ENCODE measurements around the gene CDHR2.
"Not testable (repeated sequence)": the region's sequence is repeated elsewhere in the genome, so short reads cannot be mapped to it uniquely, and the experiment has no call there.

Gene CDHR2

GRCh38 chr5:176541338-176542134, 7.6 kb upstream of the CDHR2 start:
- no peak for DNase-seq (ENCODE audit: low read depth)

GRCh38 chr5:176542135-176542595, 7.0 kb upstream of the CDHR2 start:
- DNase-seq (ENCODE audit: low read depth), result no peak

GRCh38 chr5:176542596-176543427, 6.3 kb upstream of the CDHR2 start:
- no peak for DNase-seq (ENCODE audit: low read depth)

GRCh38 chr5:176543428-176544182, 5.5 kb upstream of the CDHR2 start:
- DNase-seq (ENCODE audit: low read depth), result no peak

GRCh38 chr5:176545388-176545736, 3.8 kb upstream of the CDHR2 start:
- DNase-seq (ENCODE audit: low read depth), result no peak

- DNase-seq (ENCODE audit: low read depth), result no peak
These were observed 3.2 kb upstream of the CDHR2 start for GRCh38 chr5:176545737-176546509.

- no peak for DNase-seq (ENCODE audit: low read depth)
These were observed 1.3 kb upstream of the CDHR2 start for GRCh38 chr5:176547802-176548201.

- no peak for DNase-seq (ENCODE audit: low read depth)
These were observed 729 bp downstream of the CDHR2 start for GRCh38 chr5:176549871-176550270.

- DNase-seq (ENCODE audit: low read depth), result no peak
These were observed 1.2 kb downstream of the CDHR2 start for GRCh38 chr5:176550275-176550831.

- DNase-seq (ENCODE audit: low read depth), result not testable (repeated sequence)
These were observed 1.8 kb downstream of the CDHR2 start for GRCh38 chr5:176550937-176551336.

GRCh38 chr5:176552332-176552869, 3.3 kb downstream of the CDHR2 start:
- no peak for DNase-seq (ENCODE audit: low read depth)

- no peak for DNase-seq (ENCODE audit: low read depth)
These were observed 4.3 kb downstream of the CDHR2 start for GRCh38 chr5:176553260-176554085.

GRCh38 chr5:176557846-176558245, 8.7 kb downstream of the CDHR2 start:
- DNase-seq (ENCODE audit: low read depth), result no peak

- no peak for DNase-seq (ENCODE audit: low read depth)
These were observed 10.5 kb downstream of the CDHR2 start for GRCh38 chr5:176559683-176560082.

GRCh38 chr5:176560364-176560763, 11.2 kb downstream of the CDHR2 start:
- DNase-seq (ENCODE audit: low read depth), result no peak

- DNase-seq (ENCODE audit: low read depth), result no peak
These were observed 12.1 kb downstream of the CDHR2 start for GRCh38 chr5:176561259-176561658.

- DNase-seq (ENCODE audit: low read depth), result no peak
These were observed 13.0 kb downstream of the CDHR2 start for GRCh38 chr5:176562189-176562588.

- no peak for DNase-seq (ENCODE audit: low read depth)
These were observed 14.9 kb downstream of the CDHR2 start for GRCh38 chr5:176564002-176564401.

- DNase-seq (ENCODE audit: low read depth), result no peak
These were observed 16.7 kb downstream of the CDHR2 start for GRCh38 chr5:176565760-176566288.

- no peak for DNase-seq (ENCODE audit: low read depth)
These were observed 19.5 kb downstream of the CDHR2 start for GRCh38 chr5:176568657-176569056.
